Colonic mucosa (tissue), 4 donors: ENCODE measurements around the gene LSM2. TPM values are rescaled to one million over a fixed set of nuclear protein-coding genes. Genes with fewer than 3 reads are reported as not detected.

Experiments
- DNase-seq: peaks from one replicate; pipeline ENCODE4 v3.0.0-alpha.2; 2020
- H3K27ac ChIP-seq: fragments of 200-600 bp; one replicate; pipeline ENCODE4 v1.8.0; 2021
- H3K27me3 ChIP-seq: fragments of 200-600 bp; one replicate; pipeline ENCODE4 v1.8.0; 2021
- H3K36me3 ChIP-seq: fragments of 200-600 bp; one replicate; pipeline ENCODE4 v1.8.0; 2021
- H3K4me1 ChIP-seq: fragments of 200-600 bp; one replicate; pipeline ENCODE4 v1.8.0; 2021; ENCODE audit warnings: mild to moderate bottlenecking
- H3K4me3 ChIP-seq: fragments of 200-600 bp; one replicate; pipeline ENCODE4 v1.8.0; 2021
- H3K9ac ChIP-seq, 2 donors: one replicate each; pipeline ENCODE4 v1.7.0; 2013; ENCODE audit warnings: control low read depth in 2 of 2, low read depth in 2 of 2, low read length in 2 of 2
- H3K9me3 ChIP-seq: fragments of 200-600 bp; one replicate; pipeline ENCODE4 v1.8.0; 2021
- intact Hi-C: fragments of 100-400 bp; cut with DNase I; formaldehyde crosslinking; loops from one replicate; pipeline ENCODE4 v1.14.1; 2022
- total RNA-seq, 2 donors: library from RNA; stranded (reverse); fragmentation: NEBNext Ultra II Directional in 1 of 2; extraction: Animal tissue kit (Norgen Biotek cat#: 25700) in 1 of 2; gene quantifications; one replicate each; pipeline ENCODE4 v1.2.1, GENCODE V29; 2021
- TF ChIP-seq, protein P1 (sequence below): fragments of 200-600 bp; IDR thresholded peaks from one replicate; pipeline ENCODE4 v1.8.0; 2022; ENCODE audit warnings: antibody characterized with exemption, mild to moderate bottlenecking
- donor health status: healthy.
- donor health status: DM: no; HTN: no; CAD: no.
- donor health status: DM: no; HTN: no; CAD: no.

LSM2 gene
- total RNA-seq, 2 donors from 2014 or later: 37.6 to 61.3 TPM

DNA sequence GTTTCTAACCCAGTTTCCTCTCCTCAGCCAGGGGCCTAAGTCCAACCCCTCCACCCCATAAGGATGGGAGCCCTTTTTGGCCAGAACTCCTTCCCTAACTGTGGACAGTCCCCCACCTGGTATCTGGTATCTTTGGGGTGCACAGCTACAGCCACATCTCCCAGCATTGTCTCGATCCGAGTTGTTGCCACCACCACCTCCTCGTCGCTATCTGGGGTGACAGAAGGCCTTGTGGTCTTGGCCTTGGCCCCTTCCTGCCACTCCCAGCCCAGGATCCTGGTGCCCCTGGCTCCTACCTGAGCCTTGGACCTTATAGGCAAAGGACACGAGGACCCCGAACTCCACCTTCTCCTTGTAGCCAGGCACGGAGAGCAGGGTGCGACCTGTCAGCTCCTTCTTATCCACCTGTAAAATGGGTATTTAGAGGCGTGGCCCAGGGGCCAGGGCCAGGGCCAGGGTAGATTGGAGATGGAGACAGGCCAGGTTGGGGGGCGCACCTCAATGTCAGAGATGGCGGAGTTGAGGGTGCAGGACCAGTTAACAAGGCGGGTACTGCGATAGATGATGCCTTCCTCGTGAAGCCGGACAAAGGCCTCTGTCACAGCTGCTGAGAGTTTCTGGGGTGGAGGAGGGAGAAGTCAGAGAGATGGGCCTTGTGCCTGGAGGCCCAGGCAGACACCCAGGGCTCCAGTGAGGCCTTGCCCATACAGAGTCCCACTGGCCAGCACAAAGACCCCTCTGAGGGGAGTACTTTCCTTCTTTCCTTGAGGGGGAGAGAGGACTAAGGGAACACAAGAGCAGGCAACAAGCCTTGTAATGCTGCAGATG is 22.5 kb downstream of the LSM2 start:
- Histone ChIP-seq H3K4me1 (no peaks in the 10 kb centered on the region), H3K4me3 (no peak overlapping the region), H3K36me3 (no peaks in the 10 kb centered on the region), H3K27me3 (no peaks in the 10 kb centered on the region), H3K9me3 (no peaks in the 10 kb centered on the region), H3K9ac (no peak overlapping the region), H3K27ac (no peak overlapping the region)
- TF ChIP-seq, protein P1, sequence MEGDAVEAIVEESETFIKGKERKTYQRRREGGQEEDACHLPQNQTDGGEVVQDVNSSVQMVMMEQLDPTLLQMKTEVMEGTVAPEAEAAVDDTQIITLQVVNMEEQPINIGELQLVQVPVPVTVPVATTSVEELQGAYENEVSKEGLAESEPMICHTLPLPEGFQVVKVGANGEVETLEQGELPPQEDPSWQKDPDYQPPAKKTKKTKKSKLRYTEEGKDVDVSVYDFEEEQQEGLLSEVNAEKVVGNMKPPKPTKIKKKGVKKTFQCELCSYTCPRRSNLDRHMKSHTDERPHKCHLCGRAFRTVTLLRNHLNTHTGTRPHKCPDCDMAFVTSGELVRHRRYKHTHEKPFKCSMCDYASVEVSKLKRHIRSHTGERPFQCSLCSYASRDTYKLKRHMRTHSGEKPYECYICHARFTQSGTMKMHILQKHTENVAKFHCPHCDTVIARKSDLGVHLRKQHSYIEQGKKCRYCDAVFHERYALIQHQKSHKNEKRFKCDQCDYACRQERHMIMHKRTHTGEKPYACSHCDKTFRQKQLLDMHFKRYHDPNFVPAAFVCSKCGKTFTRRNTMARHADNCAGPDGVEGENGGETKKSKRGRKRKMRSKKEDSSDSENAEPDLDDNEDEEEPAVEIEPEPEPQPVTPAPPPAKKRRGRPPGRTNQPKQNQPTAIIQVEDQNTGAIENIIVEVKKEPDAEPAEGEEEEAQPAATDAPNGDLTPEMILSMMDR: no peak
- intact Hi-C loops: no loop called here
- no peak for DNase-seq

DNA sequence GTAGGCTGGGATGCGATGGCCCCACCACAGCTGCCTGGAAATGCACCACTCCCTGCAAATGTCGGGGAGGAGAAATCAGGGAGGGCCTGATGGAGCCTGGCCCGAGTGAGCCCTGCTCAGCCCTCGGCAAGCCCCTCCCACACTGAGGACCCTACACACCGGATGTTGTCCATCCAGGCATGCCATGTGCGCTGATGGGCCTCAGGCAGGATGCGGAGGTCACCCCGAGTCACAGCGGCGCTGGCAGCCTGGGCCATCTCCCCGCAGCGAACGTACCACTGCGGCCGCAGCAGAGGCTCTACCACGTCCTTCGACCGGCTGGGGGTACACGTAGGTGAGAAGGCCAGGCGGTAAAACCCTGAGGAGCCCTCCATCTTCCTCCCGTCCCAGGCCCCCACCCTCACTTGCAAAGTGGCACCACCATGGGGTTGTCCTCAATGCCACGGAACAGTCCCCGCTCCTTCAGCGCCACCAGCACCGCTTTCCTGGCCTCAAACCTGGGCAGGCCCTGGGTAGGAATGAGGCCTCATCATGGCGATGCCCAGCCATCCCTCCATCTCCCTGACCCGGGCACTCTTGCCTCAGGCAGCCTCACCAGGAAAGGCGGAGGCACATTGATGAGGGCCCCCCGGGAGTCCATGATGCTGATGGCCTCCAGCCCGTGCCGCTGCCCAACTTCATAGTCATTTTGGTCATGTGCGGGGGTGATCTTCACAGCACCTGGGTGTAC is 24.5 kb downstream of the LSM2 start:
- no peak overlapping the region for H3K27ac ChIP-seq
- no peak for DNase-seq
- intact Hi-C loops: no loop called here

DNA sequence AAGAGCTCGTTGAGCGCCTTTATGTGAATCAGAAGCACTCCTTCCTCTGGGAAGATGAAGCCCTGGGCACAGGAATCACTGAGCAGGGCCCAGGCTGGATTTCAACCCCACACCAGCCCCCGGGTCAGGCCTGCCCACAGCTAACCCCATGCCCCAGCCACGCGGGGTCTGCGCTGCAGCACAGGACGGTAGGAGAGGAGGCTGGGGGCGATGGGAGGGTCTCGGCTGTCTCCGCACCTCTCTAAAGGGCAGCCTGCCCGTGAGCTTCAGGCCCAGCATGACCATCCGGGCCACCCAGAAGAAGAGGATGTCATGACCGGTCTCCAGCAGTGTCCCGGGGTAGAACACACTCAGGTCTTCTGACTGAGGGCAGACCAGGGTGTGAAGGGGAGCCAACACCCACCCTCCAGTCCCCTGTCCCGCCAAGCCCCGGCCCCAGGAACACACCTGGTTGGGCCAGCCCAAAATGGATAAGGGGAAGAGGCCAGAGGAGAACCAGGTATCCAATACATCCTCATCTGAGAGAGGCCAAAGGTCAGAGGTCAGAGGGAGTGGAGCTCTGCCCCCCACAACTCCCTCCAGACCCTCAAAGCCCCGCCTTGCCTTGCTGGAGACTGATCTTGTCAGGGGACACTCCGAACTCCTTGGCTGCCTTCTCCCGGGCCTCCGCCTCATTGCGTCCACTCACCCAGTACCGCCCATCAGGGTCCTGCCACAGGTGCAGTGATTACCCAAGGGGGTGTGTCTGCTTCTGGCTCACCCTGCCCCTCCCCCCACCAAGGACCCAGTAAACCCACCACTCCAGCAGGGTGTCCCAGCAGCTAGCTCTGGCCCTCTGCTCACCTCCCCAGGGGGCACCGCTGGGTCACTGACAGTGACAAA is 25.3 kb downstream of the LSM2 start:
- Histone ChIP-seq H3K4me3 (no peak overlapping the region), H3K27ac (no peak overlapping the region), H3K9me3 (no peaks in the 10 kb centered on the region), H3K4me1 (peaks cover 4% of the 10 kb centered on the region), H3K9ac (peak overlapping the region in 1 of 2 donors; percentile 9), H3K36me3 (no peaks in the 10 kb centered on the region), H3K27me3 (no peaks in the 10 kb centered on the region)
- TF ChIP-seq, protein P1: no peak
- DNase-seq: no peak
- intact Hi-C loops: no loop called here

More for the DNA sequence above, 24.5 kb downstream of the LSM2 start:
- H3K4me3 ChIP-seq: no peak overlapping the region
- TF ChIP-seq, protein P1: no peak
- H3K27me3 ChIP-seq: no peaks in the 10 kb centered on the region
- H3K4me1 ChIP-seq: no peaks in the 10 kb centered on the region
- H3K9ac ChIP-seq: no peak overlapping the region
- H3K36me3 ChIP-seq: no peaks in the 10 kb centered on the region
- H3K9me3 ChIP-seq: no peaks in the 10 kb centered on the region

DNA sequence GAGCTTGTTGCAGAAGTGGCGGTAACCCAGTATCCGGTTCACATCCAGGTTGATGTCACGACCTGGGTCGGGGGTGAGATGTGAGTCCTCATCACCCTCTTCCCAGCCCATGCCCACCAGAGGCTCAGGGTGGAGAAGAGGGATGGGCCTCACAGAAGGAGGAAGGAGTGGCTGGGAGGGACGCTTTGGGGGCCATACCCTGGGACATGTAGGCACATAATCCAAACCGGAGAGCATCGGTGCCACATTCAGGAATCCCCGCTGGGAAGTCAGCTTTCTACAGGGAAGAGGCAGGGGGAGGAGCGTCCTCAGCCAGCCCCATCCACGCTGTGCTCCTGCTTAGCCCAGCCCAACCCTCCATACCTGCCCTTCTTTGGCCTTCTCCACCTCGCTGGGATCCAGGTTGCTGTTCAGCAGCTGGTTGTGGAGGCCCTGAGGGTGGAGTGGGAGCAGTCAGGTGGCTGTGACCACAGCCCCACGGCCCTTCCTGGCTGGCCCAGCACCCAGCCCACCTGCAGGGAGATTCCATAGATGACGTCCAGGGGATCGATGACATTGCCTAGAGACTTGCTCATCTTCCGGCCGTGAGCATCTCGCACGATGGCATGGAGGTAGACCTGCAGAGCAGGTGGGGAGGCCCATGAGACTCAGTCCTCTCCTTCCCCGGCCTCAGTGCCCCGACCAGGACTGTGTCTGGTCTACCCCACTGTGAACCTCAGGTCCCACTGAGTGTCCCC is 26.1 kb downstream of the LSM2 start:
- intact Hi-C loops: no loop called here

More for the DNA sequence above, 26.1 kb downstream of the LSM2 start:
- Histone ChIP-seq H3K4me1 (peaks cover 4% of the 10 kb centered on the region), H3K4me3 (no peak overlapping the region), H3K9ac (no peak overlapping the region), H3K27ac (no peak overlapping the region), H3K27me3 (no peaks in the 10 kb centered on the region), H3K9me3 (no peaks in the 10 kb centered on the region), H3K36me3 (no peaks in the 10 kb centered on the region)
- TF ChIP-seq, protein P1: no peak
- no peak for DNase-seq
